ENCODE measurements around the gene WDR33.

- TF ChIP-seq CTCF (IDR thresholded peaks at IDR 0.05; ENCODE audit: low read length) (no peak), EZH2 (IDR thresholded peaks at IDR 0.05; ENCODE audit: borderline replicate concordance, low read length) (no peak)
These were observed 56.8 kb downstream of the WDR33 start for GRCh38 chr2:127754186-127754585.

Data from OCI-LY1 (cell line).